A204.1 (cell line): ENCODE results near the gene RMND1.
A peak's percentile ranks its signal among the peaks of the same experiment; 100 is the strongest.
"Not testable (repeated sequence)": the region's sequence is repeated elsewhere in the genome, so short reads cannot be mapped to it uniquely, and the experiment has no call there.

Source experiments
- FAIRE-seq: peaks from 2 replicates; lab custom pipeline; 2012; peaks lifted over from hg19 to GRCh38; lab: Jason Lieb, UNC

RMND1 gene

GRCh38 chr6:151451950-151452749, at the start of gene RMND1:
Gene RMND1, minus strand, starts transcription at chr6:151452126. Its CDS starts 6,315 bp downstream, at chr6:151445811.
- peak; percentile 99 for FAIRE-seq

- no peak for FAIRE-seq
These were observed 47.6 kb upstream of the RMND1 start for GRCh38 chr6:151499551-151499950.

- FAIRE-seq: no peak
These were observed 46.4 kb upstream of the RMND1 start for GRCh38 chr6:151498327-151498726.

GRCh38 chr6:151497905-151498304, 46.0 kb upstream of the RMND1 start:
- no peak for FAIRE-seq

- FAIRE-seq: no peak
These were observed 43.5 kb upstream of the RMND1 start for GRCh38 chr6:151495380-151495779.

- no peak for FAIRE-seq
These were observed 43.0 kb upstream of the RMND1 start for GRCh38 chr6:151494936-151495320.

- no peak for FAIRE-seq
These were observed 42.5 kb upstream of the RMND1 start for GRCh38 chr6:151494235-151494935.

GRCh38 chr6:151493804-151494234, 41.9 kb upstream of the RMND1 start, which contains the start of gene CCDC170:
Gene CCDC170, plus strand, starts transcription at chr6:151494017. Its CDS starts 112 bp downstream, at chr6:151494129.
- no peak for FAIRE-seq

GRCh38 chr6:151493161-151493803, 41.4 kb upstream of the RMND1 start:
- FAIRE-seq: no peak

GRCh38 chr6:151490996-151491395, 39.1 kb upstream of the RMND1 start:
- no peak for FAIRE-seq

- no peak for FAIRE-seq
These were observed 36.3 kb upstream of the RMND1 start for GRCh38 chr6:151488226-151488625.

- no peak for FAIRE-seq
These were observed 32.1 kb upstream of the RMND1 start for GRCh38 chr6:151483994-151484393.

- FAIRE-seq: no peak
These were observed 30.4 kb upstream of the RMND1 start for GRCh38 chr6:151482290-151482689.

- FAIRE-seq: no peak
These were observed 29.9 kb upstream of the RMND1 start for GRCh38 chr6:151481786-151482185.

- no peak for FAIRE-seq
These were observed 26.7 kb upstream of the RMND1 start for GRCh38 chr6:151478670-151479069.

GRCh38 chr6:151477726-151478125, 25.8 kb upstream of the RMND1 start:
- FAIRE-seq: no peak

- peak; percentile 80 for FAIRE-seq
These were observed 24.0 kb upstream of the RMND1 start for GRCh38 chr6:151475653-151476523.

GRCh38 chr6:151464702-151465101, 12.8 kb upstream of the RMND1 start:
- no peak for FAIRE-seq

GRCh38 chr6:151461673-151462072, 9.7 kb upstream of the RMND1 start:
- FAIRE-seq: no peak

GRCh38 chr6:151455751-151456398, 3.9 kb upstream of the RMND1 start:
- not testable (repeated sequence) for FAIRE-seq

GRCh38 chr6:151452750-151453427, 963 bp upstream of the RMND1 start:
- FAIRE-seq: no peak
